ENCODE results near the gene FAN1. TPM values are rescaled to one million over a fixed set of nuclear protein-coding genes. Genes with fewer than 3 reads are reported as not detected.

The FAN1 gene
- total RNA-seq, 3 donors from 2014 or later = 15.2 to 27.5 (median 20.4) TPM

DNA sequence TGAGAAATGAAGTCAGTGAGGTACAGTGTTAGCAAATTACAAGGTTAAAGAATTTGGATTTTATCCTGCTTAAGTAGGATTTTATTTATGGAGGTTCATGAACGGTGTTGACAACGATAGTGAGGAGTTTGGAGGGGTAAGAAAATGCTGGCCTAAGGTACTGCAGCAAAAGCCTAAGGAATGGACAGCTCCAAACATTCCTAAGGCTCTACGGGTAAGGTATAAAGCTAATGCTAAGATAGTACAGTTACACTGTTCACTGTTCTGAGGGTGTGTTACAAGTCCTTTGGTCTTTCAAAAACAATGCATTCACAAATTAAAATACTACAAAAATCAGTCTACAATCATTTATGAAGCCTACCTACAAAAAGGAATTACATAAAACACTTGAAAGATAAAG lies 80.4 kb downstream of the FAN1 start:
- ATAC-seq (no peak), DNase-seq (no peak)
- no peaks in the 10 kb centered on the region for H3K36me3 ChIP-seq (ENCODE audit: low read depth)

DNA sequence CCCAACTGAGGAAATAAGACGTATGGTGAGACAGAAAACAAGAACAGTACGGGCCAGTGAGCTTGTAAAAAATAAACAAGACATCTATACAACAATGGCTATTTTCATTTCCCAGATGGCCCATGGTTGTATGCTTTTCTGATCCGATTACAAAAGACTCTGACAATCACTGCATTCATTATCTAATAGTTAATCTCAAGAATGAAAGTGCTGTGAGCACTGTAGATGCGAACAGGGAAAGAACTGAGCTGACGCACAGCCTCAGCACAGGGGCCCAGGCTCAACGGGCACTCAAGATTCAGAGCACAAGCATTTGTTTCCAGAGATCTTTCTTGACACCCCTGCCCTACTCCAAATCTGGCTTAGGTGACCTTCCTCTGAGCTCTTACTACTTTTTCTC lies 80.8 kb downstream of the FAN1 start:
- intact Hi-C loops (cut with DNase I, micrococcal nuclease) = no loop called here
- no peaks in the 10 kb centered on the region for H3K36me3 ChIP-seq (ENCODE audit: low read depth)
- no peak for DNase-seq

More for the DNA sequence above, 80.4 kb downstream of the FAN1 start:
- no peak for TF ChIP-seq CTCF (IDR thresholded peaks at IDR 0.05)
- intact Hi-C loops (cut with DNase I, micrococcal nuclease) = no loop called here
- Histone ChIP-seq H3K4me3 (no peak overlapping the region), H3K4me1 (ENCODE audit: low read depth) (peaks cover 30% of the 10 kb centered on the region), H3K9me3 (no peaks in the 10 kb centered on the region)

GRCh38 chr15:30985081-30985531 lies 81.4 kb downstream of the FAN1 start:
- intact Hi-C loops (cut with DNase I, micrococcal nuclease) = no loop called here
- no peaks in the 10 kb centered on the region for H3K9me3 ChIP-seq
- no peak for TF ChIP-seq CTCF (IDR thresholded peaks at IDR 0.05)
- DNase-seq (peak in 1 of 3 donors; percentile 42), ATAC-seq (peak; percentile 50)
- H3K36me3 ChIP-seq (ENCODE audit: low read depth) = no peaks in the 10 kb centered on the region
- H3K4me1 ChIP-seq (ENCODE audit: low read depth) = peaks cover 39% of the 10 kb centered on the region
- H3K4me3 ChIP-seq = no peak overlapping the region

More for the DNA sequence above, 80.8 kb downstream of the FAN1 start:
- Histone ChIP-seq H3K4me1 (ENCODE audit: low read depth) (peaks cover 33% of the 10 kb centered on the region), H3K9me3 (no peaks in the 10 kb centered on the region), H3K4me3 (no peak overlapping the region)
- TF ChIP-seq CTCF (IDR thresholded peaks at IDR 0.05) = no peak
- peak; percentile 47 for ATAC-seq

DNA sequence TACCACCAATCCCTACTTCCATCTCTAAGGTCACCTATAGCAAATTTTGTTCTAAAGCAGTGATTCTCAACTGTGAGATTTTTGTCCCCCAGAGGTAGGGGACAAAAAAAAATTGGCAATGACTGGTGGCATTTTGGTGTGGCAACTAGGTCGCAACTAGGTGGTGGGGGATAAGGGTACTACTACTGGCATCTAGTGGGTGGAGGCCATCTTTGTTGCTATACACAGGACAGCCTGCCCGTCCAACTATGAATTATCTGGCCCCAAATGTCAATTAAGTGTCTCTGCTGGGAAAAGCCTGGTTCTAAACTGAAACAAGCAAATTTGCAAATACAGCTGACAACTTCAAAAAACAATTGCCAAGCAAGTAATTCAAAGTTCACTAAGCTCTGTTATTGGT lies 86.3 kb downstream of the FAN1 start:
- no peaks in the 10 kb centered on the region for H3K36me3 ChIP-seq (ENCODE audit: low read depth)
- ATAC-seq (no peak), DNase-seq (no peak)
- H3K4me1 ChIP-seq (ENCODE audit: low read depth) = peaks cover 32% of the 10 kb centered on the region
- no peak for TF ChIP-seq CTCF (IDR thresholded peaks at IDR 0.05)
- no peaks in the 10 kb centered on the region for H3K9me3 ChIP-seq
- intact Hi-C loops (cut with DNase I, micrococcal nuclease) = no loop called here
- H3K4me3 ChIP-seq = no peak overlapping the region

GRCh38 chr15:30990446-30991254 lies 86.9 kb downstream of the FAN1 start:
- no peak for TF ChIP-seq CTCF (IDR thresholded peaks at IDR 0.05)
- no peaks in the 10 kb centered on the region for H3K36me3 ChIP-seq (ENCODE audit: low read depth)
- peak overlapping the region; percentile 81 for H3K4me3 ChIP-seq
- H3K4me1 ChIP-seq (ENCODE audit: low read depth) = peaks cover 26% of the 10 kb centered on the region
- ATAC-seq (no peak), DNase-seq (peak in 1 of 3 donors; percentile 49)
- H3K9me3 ChIP-seq = no peaks in the 10 kb centered on the region
- intact Hi-C loops (cut with DNase I, micrococcal nuclease) = no loop called here

All from mucosa of descending colon (tissue), 3 donors.